Tibial nerve (tissue), 4 donors: ENCODE data around the gene CD37.

Experiments used
- CTCF ChIP-seq, 5 experiments: fragments of 200-600 bp in 3 of 5; fragments of 450-650 bp in 2 of 5; sonication (generic) in 3 of 5; IDR thresholded peaks; one replicate each; pipeline ENCODE4 v1.5.1; 2016 to 2019; ENCODE audit warnings: antibody characterized with exemption in 5 of 5, mild to moderate bottlenecking in 3 of 5, moderate library complexity in 2 of 5
- EP300 ChIP-seq, 2 donors: sonication (generic); formaldehyde crosslinking; IDR thresholded peaks; one replicate each; pipeline ENCODE4 v1.6.1; 2017; ENCODE audit warnings: antibody characterized with exemption in 2 of 2, mild to moderate bottlenecking in 1 of 2

DNA sequence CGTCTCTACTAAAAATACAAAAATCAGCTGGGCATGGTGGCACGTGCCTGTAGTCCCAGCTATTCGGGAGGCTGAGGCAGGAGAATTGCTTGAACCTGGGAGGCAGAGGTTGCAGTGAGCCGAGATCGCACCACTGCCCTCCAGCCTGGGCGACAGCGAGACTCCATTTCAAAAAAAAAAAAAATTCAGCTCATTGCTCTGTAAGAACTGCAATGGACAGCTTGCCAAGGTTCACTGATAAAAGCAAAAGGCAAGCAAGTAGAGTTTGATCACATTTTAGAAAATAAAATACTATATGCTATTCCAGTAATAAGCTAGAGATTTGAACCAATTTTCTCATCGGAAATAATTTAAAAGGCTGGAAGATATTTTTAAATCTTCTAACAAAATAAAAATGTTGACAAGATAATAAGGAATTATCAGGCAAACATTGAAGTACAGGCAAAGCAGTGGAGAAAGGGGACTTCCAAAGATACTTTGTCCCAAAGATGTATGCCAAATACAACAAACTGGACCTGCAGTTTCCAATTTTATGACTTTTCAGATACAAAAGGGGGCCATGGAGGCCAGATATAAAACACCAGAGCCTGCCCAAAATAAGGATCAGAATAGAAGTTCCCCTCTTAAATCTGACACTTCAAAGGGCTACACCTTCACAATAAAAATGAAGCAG, 39.9 kb upstream of the CD37 start:
- TF ChIP-seq EP300 (IDR thresholded peaks at IDR 0.05) (no peak), CTCF (IDR thresholded peaks at IDR 0.05) (no peak)
